ENCODE results near the gene TMEM89. TPM values are rescaled to one million over a fixed set of nuclear protein-coding genes. Genes with fewer than 3 reads are reported as not detected.

TMEM89 gene
- total and polyA plus RNA-seq, 2 experiments from 2014 or later = not detected

DNA sequence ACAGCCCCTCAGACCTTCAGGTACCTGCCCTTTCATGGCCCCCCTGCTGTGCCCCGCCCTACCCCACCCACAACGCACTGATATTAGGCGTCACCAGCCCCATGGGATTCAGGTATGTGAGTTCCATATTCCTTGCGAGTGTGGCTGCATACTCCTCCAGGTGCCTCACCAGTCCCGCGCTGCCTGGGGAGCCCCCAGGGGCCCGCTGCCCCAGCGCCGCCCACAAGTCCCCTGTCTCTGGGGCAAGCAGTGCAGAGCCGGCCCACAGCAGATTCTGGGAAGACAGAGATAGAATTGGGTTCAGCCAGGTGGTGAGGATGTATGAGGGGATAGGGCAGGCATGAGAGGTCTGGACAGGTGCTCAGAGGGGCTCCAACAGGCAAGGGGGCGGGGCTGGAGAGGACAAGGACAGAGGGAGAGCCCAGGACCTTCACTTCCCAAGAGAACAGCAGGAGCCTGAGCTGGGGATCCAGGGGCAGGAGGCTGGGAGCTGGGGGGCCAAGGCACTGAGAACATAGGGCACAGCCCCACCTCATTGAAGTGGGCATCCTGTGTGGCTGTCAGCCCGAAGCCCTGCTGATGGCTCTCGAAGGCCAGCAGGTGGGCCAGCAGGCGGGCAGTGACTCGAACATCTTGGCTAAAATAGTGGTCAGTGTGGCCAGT lies 26.8 kb upstream of the TMEM89 start:
- H3K27ac ChIP-seq (ENCODE audit: low read depth) = no peak overlapping the region
- H3K4me3 ChIP-seq = no peak overlapping the region
- no peaks in the 10 kb centered on the region for H3K9me2 ChIP-seq (ENCODE audit: insufficient read depth)
- peaks cover 20% of the 10 kb centered on the region for H3K36me3 Mint-ChIP-seq (ENCODE audit: low read depth)
- no peak overlapping the region for H3K27ac Mint-ChIP-seq
- H3K9me3 Mint-ChIP-seq = no peaks in the 10 kb centered on the region
- no peak overlapping the region for H3K4me2 ChIP-seq
- no peak overlapping the region for H3K4me3 Mint-ChIP-seq
- H3K36me3 ChIP-seq (ENCODE audit: insufficient read depth) = no peaks in the 10 kb centered on the region; the same call in 1 of the 2 replicates
- H3K27me3 Mint-ChIP-seq (ENCODE audit: insufficient read depth, low read depth, poor library complexity) = peaks cover 8% of the 10 kb centered on the region
- no peaks in the 10 kb centered on the region for H3K4me1 Mint-ChIP-seq
- DNase-seq (ENCODE audit: low spot score) (no peak), ATAC-seq (no peak)
- H3K27me3 ChIP-seq (ENCODE audit: insufficient read depth) = no peaks in the 10 kb centered on the region
- no peak overlapping the region for H2AFZ ChIP-seq
- H3K4me1 ChIP-seq (ENCODE audit: insufficient read depth) = no peaks in the 10 kb centered on the region
- no peaks in the 10 kb centered on the region for H3F3A ChIP-seq (replicated peaks; ENCODE audit: low read depth)
- TF ChIP-seq EZH2phosphoT487 (IDR thresholded peaks at IDR 0.05; ENCODE audit: unreplicated experiment) = no peak
- TF ChIP-seq ZNF331 (CRISPR knock-in tag; IDR thresholded peaks at IDR 0.05; ENCODE audit: low read depth) = no peak
- TF ChIP-seq STAT1 (IDR thresholded peaks at IDR 0.05; ENCODE audit: unreplicated experiment) = no peak
- TF ChIP-seq ZNF462 (CRISPR knock-in tag; IDR thresholded peaks at IDR 0.05) = no peak
- TF ChIP-seq, protein P1, sequence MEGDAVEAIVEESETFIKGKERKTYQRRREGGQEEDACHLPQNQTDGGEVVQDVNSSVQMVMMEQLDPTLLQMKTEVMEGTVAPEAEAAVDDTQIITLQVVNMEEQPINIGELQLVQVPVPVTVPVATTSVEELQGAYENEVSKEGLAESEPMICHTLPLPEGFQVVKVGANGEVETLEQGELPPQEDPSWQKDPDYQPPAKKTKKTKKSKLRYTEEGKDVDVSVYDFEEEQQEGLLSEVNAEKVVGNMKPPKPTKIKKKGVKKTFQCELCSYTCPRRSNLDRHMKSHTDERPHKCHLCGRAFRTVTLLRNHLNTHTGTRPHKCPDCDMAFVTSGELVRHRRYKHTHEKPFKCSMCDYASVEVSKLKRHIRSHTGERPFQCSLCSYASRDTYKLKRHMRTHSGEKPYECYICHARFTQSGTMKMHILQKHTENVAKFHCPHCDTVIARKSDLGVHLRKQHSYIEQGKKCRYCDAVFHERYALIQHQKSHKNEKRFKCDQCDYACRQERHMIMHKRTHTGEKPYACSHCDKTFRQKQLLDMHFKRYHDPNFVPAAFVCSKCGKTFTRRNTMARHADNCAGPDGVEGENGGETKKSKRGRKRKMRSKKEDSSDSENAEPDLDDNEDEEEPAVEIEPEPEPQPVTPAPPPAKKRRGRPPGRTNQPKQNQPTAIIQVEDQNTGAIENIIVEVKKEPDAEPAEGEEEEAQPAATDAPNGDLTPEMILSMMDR (conservative IDR thresholded peaks at IDR 0.05; ENCODE audit: low read depth in 2 of 2) = no peak
- TF ChIP-seq, protein P2, sequence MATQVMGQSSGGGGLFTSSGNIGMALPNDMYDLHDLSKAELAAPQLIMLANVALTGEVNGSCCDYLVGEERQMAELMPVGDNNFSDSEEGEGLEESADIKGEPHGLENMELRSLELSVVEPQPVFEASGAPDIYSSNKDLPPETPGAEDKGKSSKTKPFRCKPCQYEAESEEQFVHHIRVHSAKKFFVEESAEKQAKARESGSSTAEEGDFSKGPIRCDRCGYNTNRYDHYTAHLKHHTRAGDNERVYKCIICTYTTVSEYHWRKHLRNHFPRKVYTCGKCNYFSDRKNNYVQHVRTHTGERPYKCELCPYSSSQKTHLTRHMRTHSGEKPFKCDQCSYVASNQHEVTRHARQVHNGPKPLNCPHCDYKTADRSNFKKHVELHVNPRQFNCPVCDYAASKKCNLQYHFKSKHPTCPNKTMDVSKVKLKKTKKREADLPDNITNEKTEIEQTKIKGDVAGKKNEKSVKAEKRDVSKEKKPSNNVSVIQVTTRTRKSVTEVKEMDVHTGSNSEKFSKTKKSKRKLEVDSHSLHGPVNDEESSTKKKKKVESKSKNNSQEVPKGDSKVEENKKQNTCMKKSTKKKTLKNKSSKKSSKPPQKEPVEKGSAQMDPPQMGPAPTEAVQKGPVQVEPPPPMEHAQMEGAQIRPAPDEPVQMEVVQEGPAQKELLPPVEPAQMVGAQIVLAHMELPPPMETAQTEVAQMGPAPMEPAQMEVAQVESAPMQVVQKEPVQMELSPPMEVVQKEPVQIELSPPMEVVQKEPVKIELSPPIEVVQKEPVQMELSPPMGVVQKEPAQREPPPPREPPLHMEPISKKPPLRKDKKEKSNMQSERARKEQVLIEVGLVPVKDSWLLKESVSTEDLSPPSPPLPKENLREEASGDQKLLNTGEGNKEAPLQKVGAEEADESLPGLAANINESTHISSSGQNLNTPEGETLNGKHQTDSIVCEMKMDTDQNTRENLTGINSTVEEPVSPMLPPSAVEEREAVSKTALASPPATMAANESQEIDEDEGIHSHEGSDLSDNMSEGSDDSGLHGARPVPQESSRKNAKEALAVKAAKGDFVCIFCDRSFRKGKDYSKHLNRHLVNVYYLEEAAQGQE (IDR thresholded peaks at IDR 0.05; ENCODE audit: unreplicated experiment) = no peak
- no peak for TF ChIP-seq NANOG (IDR thresholded peaks at IDR 0.05; ENCODE audit: borderline replicate concordance)
- TF ChIP-seq ZNF114 (CRISPR knock-in tag; IDR thresholded peaks at IDR 0.05) = no peak
- TF ChIP-seq ETS1 (IDR thresholded peaks at IDR 0.05) = no peak
- no peak for TF ChIP-seq JUNB (IDR thresholded peaks at IDR 0.05; ENCODE audit: unreplicated experiment)
- TF ChIP-seq POLR2AphosphoS5 (IDR thresholded peaks at IDR 0.05; ENCODE audit: low read depth) = no peak
- no peak for TF ChIP-seq EZH2 (IDR thresholded peaks at IDR 0.05; ENCODE audit: low read depth, unreplicated experiment)
- TF ChIP-seq CREB1 (CRISPR knock-in tag; IDR thresholded peaks at IDR 0.05; ENCODE audit: low read depth) = no peak
- H3K79me2 ChIP-seq (replicated peaks; ENCODE audit: insufficient read depth) = no peaks in the 10 kb centered on the region
- H4K20me1 ChIP-seq (replicated peaks; ENCODE audit: insufficient read depth) = 0 out of 2 replicates have a peak, but pooled peaks cover 3% of the 10 kb centered on the region

Data from GM23338 (cell line).